ENCODE data around the gene RPS14. TPM values are rescaled to one million over a fixed set of nuclear protein-coding genes. Genes with fewer than 3 reads are reported as not detected.
A peak's percentile ranks its signal among the peaks of the same experiment; 100 is the strongest.

Gene RPS14
- total RNA-seq, 1 donor from 2014 or later, result 2,586 TPM

GRCh38 chr5:150489360-150490295 lies 40.1 kb upstream of the RPS14 start:
- H3K27ac Mint-ChIP-seq, result peak overlapping the region; percentile 77
- no peaks in the 10 kb centered on the region for H3K36me3 Mint-ChIP-seq
- H3K4me3 Mint-ChIP-seq, result no peak overlapping the region
- H3K4me1 Mint-ChIP-seq, result peaks cover 64% of the 10 kb centered on the region
- no peaks in the 10 kb centered on the region for H3K27me3 Mint-ChIP-seq (ENCODE audit: low read depth)
- DNase-seq (ENCODE audit: low spot score in 2 of 2, unreplicated experiment in 2 of 2), result no peak
- H3K9me3 Mint-ChIP-seq, result no peaks in the 10 kb centered on the region
- TF ChIP-seq, protein P1, sequence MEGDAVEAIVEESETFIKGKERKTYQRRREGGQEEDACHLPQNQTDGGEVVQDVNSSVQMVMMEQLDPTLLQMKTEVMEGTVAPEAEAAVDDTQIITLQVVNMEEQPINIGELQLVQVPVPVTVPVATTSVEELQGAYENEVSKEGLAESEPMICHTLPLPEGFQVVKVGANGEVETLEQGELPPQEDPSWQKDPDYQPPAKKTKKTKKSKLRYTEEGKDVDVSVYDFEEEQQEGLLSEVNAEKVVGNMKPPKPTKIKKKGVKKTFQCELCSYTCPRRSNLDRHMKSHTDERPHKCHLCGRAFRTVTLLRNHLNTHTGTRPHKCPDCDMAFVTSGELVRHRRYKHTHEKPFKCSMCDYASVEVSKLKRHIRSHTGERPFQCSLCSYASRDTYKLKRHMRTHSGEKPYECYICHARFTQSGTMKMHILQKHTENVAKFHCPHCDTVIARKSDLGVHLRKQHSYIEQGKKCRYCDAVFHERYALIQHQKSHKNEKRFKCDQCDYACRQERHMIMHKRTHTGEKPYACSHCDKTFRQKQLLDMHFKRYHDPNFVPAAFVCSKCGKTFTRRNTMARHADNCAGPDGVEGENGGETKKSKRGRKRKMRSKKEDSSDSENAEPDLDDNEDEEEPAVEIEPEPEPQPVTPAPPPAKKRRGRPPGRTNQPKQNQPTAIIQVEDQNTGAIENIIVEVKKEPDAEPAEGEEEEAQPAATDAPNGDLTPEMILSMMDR (IDR thresholded peaks at IDR 0.05; ENCODE audit: unreplicated experiment), result no peak

- Mint-ChIP-seq H3K4me1 (peaks cover 64% of the 10 kb centered on the region), H3K36me3 (no peaks in the 10 kb centered on the region), H3K27me3 (ENCODE audit: low read depth) (no peaks in the 10 kb centered on the region), H3K4me3 (peak overlapping the region; percentile 69), H3K9me3 (no peaks in the 10 kb centered on the region), H3K27ac (peak overlapping the region; percentile 93)
- TF ChIP-seq, protein P1 (IDR thresholded peaks at IDR 0.05; ENCODE audit: unreplicated experiment), result no peak
- no peak for DNase-seq (ENCODE audit: low spot score in 2 of 2, unreplicated experiment in 2 of 2)
Observed at GRCh38 chr5:150488519-150489359, 39.2 kb upstream of the RPS14 start.

DNA sequence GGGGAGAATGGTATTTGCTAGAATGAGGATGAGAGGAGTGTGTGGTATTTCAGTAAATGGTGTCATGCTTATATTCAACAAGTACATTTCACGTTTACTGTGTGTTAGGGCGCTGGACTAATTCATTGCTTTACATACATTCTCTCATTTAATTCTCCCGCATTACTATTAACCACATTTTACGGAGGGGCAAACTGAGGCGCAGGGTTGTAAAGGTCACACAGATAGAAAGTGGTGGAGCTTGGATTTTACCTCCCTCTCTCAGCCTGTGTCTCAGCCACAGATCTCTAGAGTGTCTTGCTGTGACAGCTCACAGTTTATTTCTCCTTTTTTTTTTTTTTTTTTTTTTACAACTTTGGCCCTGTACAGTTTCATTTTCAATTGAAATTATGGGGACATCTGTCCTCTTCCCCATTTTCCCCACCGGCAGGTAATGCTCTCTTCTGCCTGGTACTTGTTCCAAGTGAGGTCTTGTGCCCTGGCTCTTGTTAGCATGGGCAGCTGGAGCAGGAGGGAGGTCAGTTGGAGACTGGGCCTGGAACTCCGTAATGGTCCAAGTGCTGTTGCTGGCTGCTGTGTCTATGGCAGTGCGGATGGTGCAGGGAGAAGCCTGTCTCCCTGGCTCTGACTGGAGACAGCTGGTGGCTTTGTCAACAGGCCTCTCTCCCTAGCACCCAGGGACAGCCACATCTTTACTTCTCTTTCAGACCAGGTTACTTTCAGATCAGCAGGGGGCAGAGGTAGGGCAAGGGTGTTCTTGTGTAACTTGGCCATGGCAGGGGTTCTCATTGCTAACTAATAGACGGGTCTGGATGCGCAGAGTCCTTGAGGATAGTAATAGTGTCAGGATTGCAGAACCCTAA lies 37.9 kb upstream of the RPS14 start:
- H3K9me3 Mint-ChIP-seq, result no peaks in the 10 kb centered on the region
- H3K4me3 Mint-ChIP-seq, result peak overlapping the region; percentile 69
- DNase-seq (ENCODE audit: low spot score in 2 of 2, unreplicated experiment in 2 of 2), result no peak
- H3K36me3 Mint-ChIP-seq, result no peaks in the 10 kb centered on the region
- TF ChIP-seq, protein P1 (IDR thresholded peaks at IDR 0.05; ENCODE audit: unreplicated experiment), result no peak
- peaks cover 59% of the 10 kb centered on the region for H3K4me1 Mint-ChIP-seq
- peak overlapping the region; percentile 93 for H3K27ac Mint-ChIP-seq
- no peaks in the 10 kb centered on the region for H3K27me3 Mint-ChIP-seq (ENCODE audit: low read depth)

GRCh38 chr5:150486402-150487198 lies 37.1 kb upstream of the RPS14 start:
- peak overlapping the region; percentile 69 for H3K4me3 Mint-ChIP-seq
- peak overlapping the region; percentile 93 for H3K27ac Mint-ChIP-seq
- TF ChIP-seq, protein P1 (IDR thresholded peaks at IDR 0.05; ENCODE audit: unreplicated experiment), result no peak
- H3K36me3 Mint-ChIP-seq, result no peaks in the 10 kb centered on the region
- H3K27me3 Mint-ChIP-seq (ENCODE audit: low read depth), result no peaks in the 10 kb centered on the region
- no peaks in the 10 kb centered on the region for H3K9me3 Mint-ChIP-seq
- peak; percentile 70 to 78 for DNase-seq (ENCODE audit: low spot score in 2 of 2, unreplicated experiment in 2 of 2)
- peaks cover 51% of the 10 kb centered on the region for H3K4me1 Mint-ChIP-seq

All from mesothelial cell of epicardium (in vitro differentiated cells).